Stomach (tissue), 4 donors: ENCODE measurements around the gene YPEL3.

ENCODE experiments used
- EP300 ChIP-seq: sonication (generic); formaldehyde crosslinking; IDR thresholded peaks from one replicate; pipeline ENCODE4 v1.6.1; 2017; ENCODE audit warnings: antibody characterized with exemption
- POLR2A ChIP-seq, 4 donors: fragments of 450-650 bp; IDR thresholded peaks; one replicate each; pipeline ENCODE4 v1.6.1; 2016; ENCODE audit warnings: antibody characterized with exemption in 4 of 4, control low read depth in 2 of 4, mild to moderate bottlenecking in 1 of 4, moderate library complexity in 1 of 4
- POLR2AphosphoS5 ChIP-seq, 3 donors: sonication (generic); formaldehyde crosslinking; IDR thresholded peaks; one replicate each; pipeline ENCODE4 v1.6.1; 2016; ENCODE audit warnings: antibody characterized with exemption in 3 of 3
- TF ChIP-seq, protein P1 (sequence below), 7 experiments: fragments of 450-650 bp in 4 of 7; fragments of 200-600 bp in 3 of 7; sonication (generic) in 3 of 7; IDR thresholded peaks; one replicate each; pipeline ENCODE4 v1.5.1; 2016 to 2019; ENCODE audit warnings: antibody characterized with exemption in 7 of 7, control low read depth in 2 of 7, mild to moderate bottlenecking in 1 of 7

DNA sequence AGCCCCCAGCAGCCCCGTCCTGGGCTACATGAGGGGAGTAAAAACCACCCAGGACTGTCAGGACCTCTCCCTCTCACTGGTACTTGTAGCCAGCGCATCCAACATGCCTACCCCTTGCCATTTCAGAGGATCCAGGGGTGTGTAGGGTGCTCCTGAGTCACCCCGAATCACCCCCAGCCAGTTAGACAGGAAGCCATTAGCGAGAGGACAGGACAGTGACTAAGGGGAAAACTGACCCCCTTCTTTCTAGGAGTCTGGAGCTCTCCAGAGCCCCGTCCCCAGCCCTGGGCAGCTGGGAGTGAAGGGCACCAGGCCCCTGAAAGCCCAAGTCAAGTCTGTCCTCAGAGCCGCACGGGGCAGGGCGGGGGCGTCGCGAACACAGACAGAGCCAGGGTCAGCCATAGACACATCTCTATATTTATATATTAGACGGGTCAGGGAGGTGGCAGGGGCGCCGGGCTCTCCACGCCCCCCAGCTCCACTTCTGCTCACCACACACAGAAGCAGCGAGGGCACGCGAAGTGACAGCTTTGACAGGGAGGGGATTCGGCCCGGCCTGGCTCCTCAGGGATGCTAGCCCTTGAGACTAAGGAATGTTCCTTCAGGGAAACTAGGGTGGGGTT is 17.8 kb upstream of the YPEL3 start:
- TF ChIP-seq, protein P1, sequence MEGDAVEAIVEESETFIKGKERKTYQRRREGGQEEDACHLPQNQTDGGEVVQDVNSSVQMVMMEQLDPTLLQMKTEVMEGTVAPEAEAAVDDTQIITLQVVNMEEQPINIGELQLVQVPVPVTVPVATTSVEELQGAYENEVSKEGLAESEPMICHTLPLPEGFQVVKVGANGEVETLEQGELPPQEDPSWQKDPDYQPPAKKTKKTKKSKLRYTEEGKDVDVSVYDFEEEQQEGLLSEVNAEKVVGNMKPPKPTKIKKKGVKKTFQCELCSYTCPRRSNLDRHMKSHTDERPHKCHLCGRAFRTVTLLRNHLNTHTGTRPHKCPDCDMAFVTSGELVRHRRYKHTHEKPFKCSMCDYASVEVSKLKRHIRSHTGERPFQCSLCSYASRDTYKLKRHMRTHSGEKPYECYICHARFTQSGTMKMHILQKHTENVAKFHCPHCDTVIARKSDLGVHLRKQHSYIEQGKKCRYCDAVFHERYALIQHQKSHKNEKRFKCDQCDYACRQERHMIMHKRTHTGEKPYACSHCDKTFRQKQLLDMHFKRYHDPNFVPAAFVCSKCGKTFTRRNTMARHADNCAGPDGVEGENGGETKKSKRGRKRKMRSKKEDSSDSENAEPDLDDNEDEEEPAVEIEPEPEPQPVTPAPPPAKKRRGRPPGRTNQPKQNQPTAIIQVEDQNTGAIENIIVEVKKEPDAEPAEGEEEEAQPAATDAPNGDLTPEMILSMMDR (IDR thresholded peaks at IDR 0.05) = no peak
- TF ChIP-seq POLR2A (IDR thresholded peaks at IDR 0.05) (no peak), EP300 (no peak), POLR2AphosphoS5 (IDR thresholded peaks at IDR 0.05) (no peak)
